GM21515 (cell line): ENCODE measurements around the gene CACNG1.
"Not testable (repeated sequence)": the region's sequence is repeated elsewhere in the genome, so short reads cannot be mapped to it uniquely, and the experiment has no call there.

ENCODE experiments used
- ATAC-seq: cut with Tn5 transposase; IDR thresholded peaks from one replicate; pipeline ENCODE4 v1.9.1; 2021; ENCODE audit not compliant: unreplicated experiment

Gene CACNG1

GRCh38 chr17:67024736-67025135, 19.6 kb upstream of the CACNG1 start:
- no peak for ATAC-seq

GRCh38 chr17:67025216-67025792, 19.1 kb upstream of the CACNG1 start:
- ATAC-seq = no peak

- no peak for ATAC-seq
These were observed 18.0 kb upstream of the CACNG1 start for GRCh38 chr17:67026341-67026740.

- no peak for ATAC-seq
These were observed 17.2 kb upstream of the CACNG1 start for GRCh38 chr17:67027031-67027628.

- ATAC-seq = no peak
These were observed 13.7 kb upstream of the CACNG1 start for GRCh38 chr17:67030641-67031040.

- ATAC-seq = no peak
These were observed 12.0 kb upstream of the CACNG1 start for GRCh38 chr17:67032382-67032781.

- ATAC-seq = no peak
These were observed 11.4 kb upstream of the CACNG1 start for GRCh38 chr17:67032985-67033384.

- ATAC-seq = no peak
These were observed 10.7 kb upstream of the CACNG1 start for GRCh38 chr17:67033613-67034012.

- ATAC-seq = no peak
These were observed 8.9 kb upstream of the CACNG1 start for GRCh38 chr17:67035131-67036083.

- no peak for ATAC-seq
These were observed 5.4 kb upstream of the CACNG1 start for GRCh38 chr17:67038861-67039365.

GRCh38 chr17:67040652-67041051, 3.7 kb upstream of the CACNG1 start:
- ATAC-seq = no peak

GRCh38 chr17:67041119-67041518, 3.2 kb upstream of the CACNG1 start:
- ATAC-seq = not testable (repeated sequence)

GRCh38 chr17:67041531-67041930, 2.8 kb upstream of the CACNG1 start:
- ATAC-seq = no peak

GRCh38 chr17:67041941-67042899, 2.1 kb upstream of the CACNG1 start:
- ATAC-seq = no peak

GRCh38 chr17:67043283-67043682, 1.1 kb upstream of the CACNG1 start:
- ATAC-seq = no peak

GRCh38 chr17:67044940-67045339, 586 bp downstream of the CACNG1 start:
- ATAC-seq = no peak

GRCh38 chr17:67046398-67046797, 2.0 kb downstream of the CACNG1 start:
- no peak for ATAC-seq

- no peak for ATAC-seq
These were observed 3.0 kb downstream of the CACNG1 start for GRCh38 chr17:67047382-67047781.

GRCh38 chr17:67049025-67049739, 4.8 kb downstream of the CACNG1 start:
- no peak for ATAC-seq

GRCh38 chr17:67050066-67050465, 5.7 kb downstream of the CACNG1 start:
- no peak for ATAC-seq
